Endothelial cell of umbilical vein (primary cell): Measurements from ENCODE around the gene GABBR2. TPM values are rescaled to one million over a fixed set of nuclear protein-coding genes. Genes with fewer than 3 reads are reported as not detected.

ENCODE experiments used
- BruUV-seq: library from RNA; stranded (reverse); fragments of 400-500 nt; replicated peaks from 2 replicates; lab custom pipeline; 2021; lab: Mats Ljungman, UMichigan
- CTCF ChIA-PET: fragments of 300-600, 350-600 bp; sonication (Branson Sonifier 250); formaldehyde crosslinking; loops from one replicate; lab custom pipeline; 2021; ENCODE audit warnings: antibody characterized with exemption, inconsistent platforms; lab: Charles Lee
- POLR2A ChIA-PET: fragments of 300-600, 350-600 bp; sonication (Branson Sonifier 250); formaldehyde crosslinking; loops from one replicate; lab custom pipeline; 2021; ENCODE audit warnings: antibody characterized with exemption, inconsistent platforms; lab: Charles Lee
- DNase-seq: peaks from one replicate; pipeline ENCODE4 v3.0.0-alpha.2; 2011; ENCODE audit warnings: low read depth, low spot score
- FAIRE-seq: peaks from 2 replicates; lab custom pipeline; 2011; peaks lifted over from hg19 to GRCh38; lab: Jason Lieb, UNC
- H2AFZ ChIP-seq: 2 replicates; pipeline ENCODE4 v1.6.0; 2012; ENCODE audit warnings: low read depth, low read length, control low read depth, inconsistent platforms
- H3K27ac ChIP-seq: 2 replicates; pipeline ENCODE4 v1.5.1; 2011; ENCODE audit warnings: low read depth, mild to moderate bottlenecking, control low read depth, low read length, moderate library complexity; ENCODE audit not compliant: insufficient read depth
- H3K27me3 ChIP-seq, 2 experiments: 2 replicates each; pipeline versions ENCODE4 v1.6.0 to v1.6.1; 2011; ENCODE audit warnings: low read length in 2 of 2, mixed read lengths in 1 of 2; ENCODE audit not compliant: control insufficient read depth in 2 of 2, insufficient read depth in 2 of 2
- H3K36me3 ChIP-seq, 2 experiments: 2 replicates in 1 of 2; 3 replicates in 1 of 2; pipeline ENCODE4 v1.5.1; 2011; ENCODE audit warnings: low read length in 2 of 2, mild to moderate bottlenecking in 1 of 2, moderate library complexity in 1 of 2; ENCODE audit not compliant: control insufficient read depth in 2 of 2, insufficient read depth in 2 of 2; ENCODE audit errors: extremely low read depth in 1 of 2
- H3K4me1 ChIP-seq: 3 replicates; pipeline ENCODE4 v1.5.1; 2011; ENCODE audit warnings: mild to moderate bottlenecking, low read length; ENCODE audit not compliant: control insufficient read depth, insufficient read depth; ENCODE audit errors: extremely low read depth
- H3K4me2 ChIP-seq: 2 replicates; pipeline ENCODE4 v1.6.1; 2011; ENCODE audit warnings: low read length, control low read depth, mixed read lengths; ENCODE audit not compliant: insufficient read depth
- H3K4me3 ChIP-seq, 3 experiments: fragments of 200-600 bp in 1 of 3; sonication (generic), shearing (Covaris generic) in 1 of 3; replicated peaks in 1 of 3; 2 replicates each; pipeline ENCODE4 v1.5.1; 2011 to 2016; ENCODE audit warnings: control low read depth in 3 of 3, low read length in 3 of 3, mild to moderate bottlenecking in 2 of 3, inconsistent platforms in 1 of 3, low read depth in 1 of 3, moderate library complexity in 1 of 3; ENCODE audit not compliant: insufficient read depth in 1 of 3
- H3K79me2 ChIP-seq: 2 replicates; pipeline ENCODE4 v1.6.0; 2012; ENCODE audit warnings: low read length, inconsistent platforms; ENCODE audit not compliant: control insufficient read depth, insufficient read depth
- H3K9ac ChIP-seq: replicated peaks from 2 replicates; pipeline ENCODE3; 2011; ENCODE audit warnings: low read length, control low read depth; ENCODE audit not compliant: insufficient read depth; ENCODE audit errors: extremely low read depth
- H3K9me1 ChIP-seq: replicated peaks from 3 replicates; pipeline ENCODE4 v1.6.0; 2011; ENCODE audit warnings: mild to moderate bottlenecking, low read length; ENCODE audit not compliant: control insufficient read depth, insufficient read depth; ENCODE audit errors: extremely low read depth
- H3K9me3 ChIP-seq: replicated peaks from 2 replicates; pipeline ENCODE4 v1.5.1; 2012; ENCODE audit warnings: low read length, inconsistent platforms; ENCODE audit not compliant: control insufficient read depth, insufficient read depth
- H4K20me1 ChIP-seq: replicated peaks from 2 replicates; pipeline ENCODE3; 2011; ENCODE audit warnings: mild to moderate bottlenecking, low read length; ENCODE audit not compliant: control insufficient read depth, insufficient read depth; ENCODE audit errors: extremely low read depth
- CTCF ChIP-seq, 2 donors: IDR thresholded peaks; 1 replicate in 1 of 2; 2 replicates in 1 of 2; pipeline ENCODE4 v1.5.1; 2011; ENCODE audit warnings: low read length in 2 of 2, mild to moderate bottlenecking in 2 of 2, moderate library complexity in 2 of 2, control low read depth in 1 of 2, inconsistent platforms in 1 of 2, low read depth in 1 of 2; ENCODE audit not compliant: insufficient read depth in 1 of 2; ENCODE audit errors: extremely low read depth in 1 of 2
- EZH2 ChIP-seq: IDR thresholded peaks from 2 replicates; pipeline ENCODE4 v1.6.1; 2012; ENCODE audit warnings: borderline replicate concordance, low read depth, mild to moderate bottlenecking, moderate library complexity, low read length, inconsistent platforms; ENCODE audit not compliant: severe bottlenecking
- FOS ChIP-seq: IDR thresholded peaks from 2 replicates; pipeline ENCODE4 v1.6.1; 2011; ENCODE audit warnings: mild to moderate bottlenecking, low read length, moderate library complexity, borderline replicate concordance; ENCODE audit not compliant: insufficient read depth
- MAX ChIP-seq: IDR thresholded peaks from 2 replicates; pipeline ENCODE4 v1.6.1; 2011; ENCODE audit not compliant: insufficient read depth, insufficient read length
- POLR2A ChIP-seq: IDR thresholded peaks from 2 replicates; pipeline ENCODE4 v1.6.1; 2012; ENCODE audit warnings: low read depth, mild to moderate bottlenecking, control low read depth, low read length
- POLR2AphosphoS5 ChIP-seq: IDR thresholded peaks from 2 replicates; pipeline ENCODE4 v1.6.1; 2012; ENCODE audit warnings: low read depth, mild to moderate bottlenecking, control low read depth, low read length, moderate library complexity; ENCODE audit not compliant: insufficient read depth
- dilution Hi-C: fragments of 300-500 bp; cut with MboI; formaldehyde crosslinking; loops from one replicate; pipeline ENCODE4 v1.15.0; 2019; ENCODE audit warnings: low sequenced_read_pairs; ENCODE audit not compliant: extremely low pct_ligation_motif_present
- intact Hi-C: fragments of 100-400 bp; cut with micrococcal nuclease; formaldehyde crosslinking; loops from one replicate; pipeline ENCODE4 v1.10.0; 2022
- polyA plus RNA-seq, 4 experiments: library from polyadenylated mRNA; depleted of rRNA in 3 of 4; stranded (reverse) in 3 of 4; unstranded in 1 of 4; fragments of >200 nt; gene quantifications; 2 replicates each; pipeline versions ENCODE4 v1.2.1 to v1.2.3, GENCODE V29; 2011 to 2012; ENCODE audit warnings: missing spikeins in 1 of 4
- total RNA-seq: library from RNA; stranded (reverse); gene quantifications from 2 replicates; pipeline ENCODE4 v1.2.3, GENCODE V29; 2021

Gene GABBR2
- total and polyA plus RNA-seq, 2 donors (not counting 3 experiments of a cell fraction or from before 2014, with no cell fraction given), result 1.1 to 9.2 TPM

GRCh38 chr9:98569491-98569890 is 139.2 kb downstream of the GABBR2 start:
- FAIRE-seq (no peak), DNase-seq (no peak)
- dilution Hi-C loops (no loop called here), intact Hi-C loops (no loop called here)
- Histone ChIP-seq H2AFZ (no peak overlapping the region), H3K4me1 (no peaks in the 10 kb centered on the region), H4K20me1 (no peaks in the 10 kb centered on the region), H3K9me1 (no peaks in the 10 kb centered on the region), H3K9me3 (no peaks in the 10 kb centered on the region), H3K4me3 (no peak overlapping the region), H3K36me3 (no peaks in the 10 kb centered on the region), H3K4me2 (no peak overlapping the region), H3K79me2 (no peaks in the 10 kb centered on the region), H3K27ac (no peak overlapping the region), H3K9ac (no peak overlapping the region), H3K27me3 (no peaks in the 10 kb centered on the region)
- BruUV-seq, result no TSS peak
- no peak for TF ChIP-seq EZH2
- CTCF ChIA-PET, result no interaction called here
- POLR2A ChIA-PET, result no interaction called here

- intact Hi-C loops (no loop called here), dilution Hi-C loops (no loop called here)
- Histone ChIP-seq H3K4me2 (no peak overlapping the region), H2AFZ (no peak overlapping the region), H3K4me1 (no peaks in the 10 kb centered on the region), H3K36me3 (no peaks in the 10 kb centered on the region), H3K27me3 (no peaks in the 10 kb centered on the region), H3K4me3 (no peak overlapping the region), H3K9ac (no peak overlapping the region), H4K20me1 (no peaks in the 10 kb centered on the region), H3K79me2 (no peaks in the 10 kb centered on the region), H3K9me1 (no peaks in the 10 kb centered on the region), H3K27ac (no peak overlapping the region), H3K9me3 (no peaks in the 10 kb centered on the region)
- FAIRE-seq, result no peak
- no peak for DNase-seq
- TF ChIP-seq POLR2A (no peak), MAX (no peak), CTCF (IDR thresholded peaks at IDR 0.05; ENCODE audit: extremely low read depth in 1 of 2, insufficient read depth in 1 of 2, low read depth in 1 of 2, low read length in 2 of 2) (no peak), POLR2AphosphoS5 (no peak), FOS (no peak), EZH2 (no peak)
- CTCF ChIA-PET, result no interaction called here
- POLR2A ChIA-PET, result no interaction called here
- BruUV-seq, result no TSS peak
Observed at GRCh38 chr9:98568909-98569469, 139.7 kb downstream of the GABBR2 start.
